ENCODE data around the gene KIFAP3.

Gene KIFAP3

DNA sequence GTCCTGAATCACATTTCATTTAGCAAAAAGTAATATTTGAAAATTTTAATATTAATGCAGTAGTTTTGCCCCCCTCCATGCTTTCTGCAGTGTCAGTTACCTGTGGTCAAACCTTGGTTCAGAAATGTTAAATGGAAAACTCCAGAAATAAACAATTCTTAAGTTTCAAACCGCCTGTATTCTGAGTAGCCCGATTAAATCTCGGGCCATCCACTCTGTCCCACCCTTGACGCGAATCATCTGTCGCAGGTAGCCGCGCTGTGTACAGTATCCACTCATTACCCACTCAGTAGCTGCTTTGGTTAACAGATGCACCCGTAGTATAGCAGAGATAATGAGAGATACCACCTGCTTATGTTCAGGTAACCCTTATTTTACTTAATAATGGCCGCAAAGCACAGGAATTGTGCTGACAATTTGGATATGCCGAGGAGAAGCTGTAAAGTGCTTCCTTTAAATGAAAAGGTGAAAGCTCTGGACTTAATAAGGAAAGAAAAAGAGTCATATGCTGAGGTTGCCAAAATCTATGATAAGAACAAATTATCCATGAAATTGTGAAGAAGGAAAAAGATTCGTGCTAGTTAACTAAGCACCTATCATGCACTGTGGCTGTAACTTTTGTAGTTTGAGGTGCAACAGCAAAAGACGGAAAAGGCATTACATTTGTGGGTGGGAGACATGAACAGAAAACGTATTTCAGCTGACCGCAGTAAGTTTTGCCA is 179.9 kb downstream of the KIFAP3 start:
- TF ChIP-seq POLR2AphosphoS5 (IDR thresholded peaks at IDR 0.05; ENCODE audit: borderline replicate concordance, low read depth, low read length) (peak; percentile 85), FOXP2 (optimal IDR thresholded peaks at IDR 0.05; ENCODE audit: control extremely low read depth, extremely low read length, insufficient read depth) (no peak)
- H3K27ac ChIP-seq, result 0 out of 2 replicates have a peak overlapping the region, but pooled peaks have one; percentile 27
- H3K36me3 ChIP-seq (ENCODE audit: insufficient read depth, low read length), result no peaks in the 10 kb centered on the region
- H3K4me3 ChIP-seq, result peak overlapping the region; percentile 84
- peak overlapping the region; percentile 92 for H3K9ac ChIP-seq (ENCODE audit: insufficient read length)
- DNase-seq (ENCODE audit: low read depth, low spot score), result no peak
- no peaks in the 10 kb centered on the region for H3K9me3 ChIP-seq (ENCODE audit: low read depth, low read length)

DNA sequence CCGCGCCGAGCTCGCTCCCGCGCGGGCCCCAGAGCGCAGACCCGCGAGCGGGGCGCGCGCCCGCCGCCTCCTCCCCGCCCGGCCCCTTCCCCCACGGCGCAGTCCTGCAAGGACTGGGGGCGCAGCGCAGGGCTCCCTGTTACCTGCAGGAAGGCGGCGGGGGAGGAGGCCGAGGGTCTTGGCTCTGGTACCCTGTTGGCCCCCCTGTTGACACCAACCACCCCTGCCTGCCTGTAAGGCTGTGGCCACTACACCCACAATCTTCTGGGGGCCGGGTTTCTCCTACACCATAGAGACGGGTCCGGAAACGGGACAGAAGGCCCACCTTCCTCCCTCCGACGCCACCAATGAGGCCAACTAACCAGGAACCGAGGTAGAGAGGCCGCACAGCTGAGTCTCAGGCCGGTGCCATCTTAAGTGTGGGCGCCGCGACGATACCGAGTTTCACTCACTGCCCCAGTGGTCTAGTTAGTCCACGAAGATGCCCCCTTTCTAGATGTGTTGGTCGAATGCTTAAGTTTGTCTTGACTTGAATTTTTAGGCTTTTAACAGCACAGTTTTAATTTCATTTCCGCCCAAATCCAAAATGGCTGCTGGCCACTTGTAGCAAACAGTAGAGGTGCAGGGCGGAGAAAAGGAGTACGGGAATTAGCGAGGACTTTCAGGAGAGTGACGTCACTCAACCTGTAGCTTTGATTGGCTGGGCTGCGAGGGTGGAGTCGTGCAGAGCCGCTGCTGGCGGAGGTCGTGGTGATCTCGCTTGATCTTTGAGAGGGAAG is 180.7 kb downstream of the KIFAP3 start, which contains the start of gene SCYL3:
Gene SCYL3 (minus strand): TSS at position 252 of the 779 bp plus-strand sequence. CDS start 5,056 bp downstream, outside the sequence.
- H3K9me3 ChIP-seq (ENCODE audit: low read depth, low read length), result no peaks in the 10 kb centered on the region
- peak within 1 kb of the TSS; percentile 96 for H3K27ac ChIP-seq
- H3K36me3 ChIP-seq (ENCODE audit: insufficient read depth, low read length), result no peaks in the 10 kb centered on the region
- TF ChIP-seq EZH2 (IDR thresholded peaks at IDR 0.05) (no peak), POLR2AphosphoS5 (IDR thresholded peaks at IDR 0.05; ENCODE audit: borderline replicate concordance, low read depth, low read length) (peak; percentile 72), FOXP2 (optimal IDR thresholded peaks at IDR 0.05; ENCODE audit: control extremely low read depth, extremely low read length, insufficient read depth) (peak; percentile 78)
- peak within 1 kb of the TSS; percentile 84 for H3K4me3 ChIP-seq
- peak; percentile 97 for DNase-seq (ENCODE audit: low read depth, low spot score)
- H3K9ac ChIP-seq (ENCODE audit: insufficient read length), result peak within 1 kb of the TSS; percentile 92

DNA sequence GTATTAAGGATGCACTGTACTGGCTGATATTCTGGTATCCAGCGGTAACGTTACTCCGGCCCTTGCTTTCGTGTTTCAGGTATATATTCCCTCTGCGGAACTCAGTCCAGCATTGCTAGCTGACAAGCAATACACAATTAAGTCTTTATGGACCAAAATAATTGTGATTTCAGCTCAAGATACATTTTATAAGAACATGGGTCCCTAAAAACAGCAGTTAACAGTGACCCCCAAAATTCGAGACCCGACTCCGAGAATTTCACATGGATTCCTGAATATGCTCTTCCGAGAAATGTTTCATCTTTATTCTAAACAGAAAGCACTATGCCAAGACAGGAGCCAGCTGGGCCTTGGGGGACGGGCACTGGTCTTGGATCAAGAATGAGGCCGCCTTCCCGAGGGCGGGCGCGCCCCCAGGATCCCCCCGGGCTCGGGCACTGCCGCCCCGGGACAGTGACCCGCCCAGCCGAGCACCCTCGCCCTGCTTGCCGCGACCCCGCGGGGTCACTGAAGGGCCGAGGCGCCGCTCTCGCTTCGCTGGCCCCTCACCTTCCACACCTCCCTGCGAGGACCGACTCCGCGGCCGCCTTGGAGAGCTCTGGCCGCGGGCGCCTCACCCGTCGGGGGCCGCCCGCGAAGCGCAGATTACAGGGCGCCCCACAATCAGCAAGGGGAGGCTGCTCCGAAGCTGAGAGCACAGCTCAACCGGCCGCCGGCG is 181.4 kb downstream of the KIFAP3 start:
- DNase-seq (ENCODE audit: low read depth, low spot score), result no peak
- Histone ChIP-seq H3K9ac (ENCODE audit: insufficient read length) (peak overlapping the region; percentile 92), H3K9me3 (ENCODE audit: low read depth, low read length) (no peaks in the 10 kb centered on the region), H3K36me3 (ENCODE audit: insufficient read depth, low read length) (no peaks in the 10 kb centered on the region), H3K4me3 (peak overlapping the region; percentile 84), H3K27ac (no peak overlapping the region)
- no peak for TF ChIP-seq EZH2 (IDR thresholded peaks at IDR 0.05)
- no peak for TF ChIP-seq FOXP2 (optimal IDR thresholded peaks at IDR 0.05; ENCODE audit: control extremely low read depth, extremely low read length, insufficient read depth)
- TF ChIP-seq POLR2AphosphoS5 (IDR thresholded peaks at IDR 0.05; ENCODE audit: borderline replicate concordance, low read depth, low read length), result no peak

DNA sequence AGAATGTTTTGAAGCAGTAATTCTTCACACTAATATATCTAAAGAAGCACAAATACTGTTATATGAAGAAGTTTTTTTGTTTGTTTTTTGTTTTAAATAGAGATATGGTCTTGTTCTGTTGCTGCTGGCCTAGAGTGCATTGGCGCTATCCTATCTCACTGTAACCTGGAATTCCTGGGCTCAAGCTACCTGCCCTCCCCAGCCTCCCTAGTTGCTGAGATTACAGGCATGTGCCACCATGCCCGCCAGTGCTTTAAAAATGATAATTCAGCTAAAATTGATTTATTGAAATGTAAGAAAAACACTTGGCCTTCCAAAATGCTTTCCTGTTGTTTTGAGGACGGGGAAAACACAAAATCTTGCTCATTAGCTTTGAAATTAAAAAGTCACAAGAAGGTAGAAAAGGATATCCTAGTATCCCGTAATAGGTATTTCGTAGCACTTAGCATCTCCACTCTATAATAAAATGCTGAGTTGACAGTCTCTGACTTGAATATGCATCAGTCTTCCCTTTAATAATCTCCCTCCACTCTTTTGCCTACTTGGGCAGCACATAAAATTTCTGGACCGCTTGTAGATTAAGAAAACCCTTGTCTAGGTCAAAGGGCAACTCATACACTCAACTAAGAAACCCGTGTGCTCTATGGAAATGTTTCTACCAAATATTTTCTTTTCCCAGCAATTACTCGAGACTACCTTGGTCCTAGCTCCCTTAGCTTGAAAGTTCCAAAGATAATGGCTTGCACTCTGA is 182.1 kb downstream of the KIFAP3 start:
- Histone ChIP-seq H3K9ac (ENCODE audit: insufficient read length) (peak overlapping the region; percentile 92), H3K36me3 (ENCODE audit: insufficient read depth, low read length) (no peaks in the 10 kb centered on the region), H3K4me3 (peak overlapping the region; percentile 84), H3K27ac (no peak overlapping the region), H3K9me3 (ENCODE audit: low read depth, low read length) (no peaks in the 10 kb centered on the region)
- TF ChIP-seq FOXP2 (optimal IDR thresholded peaks at IDR 0.05; ENCODE audit: control extremely low read depth, extremely low read length, insufficient read depth), result no peak
- no peak for TF ChIP-seq POLR2AphosphoS5 (IDR thresholded peaks at IDR 0.05; ENCODE audit: borderline replicate concordance, low read depth, low read length)
- TF ChIP-seq EZH2 (IDR thresholded peaks at IDR 0.05), result no peak
- no peak for DNase-seq (ENCODE audit: low read depth, low spot score)

DNA sequence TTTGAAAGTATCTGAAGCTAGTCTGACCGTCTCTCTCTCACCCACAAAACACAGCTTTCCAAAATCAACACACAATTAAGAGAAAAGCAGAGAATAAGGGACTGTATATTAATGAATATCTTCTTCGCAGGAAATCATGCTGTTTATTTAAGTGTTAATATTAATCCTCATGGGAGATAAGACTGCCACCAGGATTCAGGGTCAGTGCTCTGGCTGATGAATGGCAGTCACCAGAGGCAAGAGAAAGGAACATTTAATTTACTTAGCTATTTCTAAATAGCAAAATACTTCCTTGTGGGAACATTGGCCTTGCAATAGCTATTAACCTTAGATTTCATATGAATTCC is 183.0 kb downstream of the KIFAP3 start:
- Histone ChIP-seq H3K9me3 (ENCODE audit: low read depth, low read length) (no peaks in the 10 kb centered on the region), H3K9ac (ENCODE audit: insufficient read length) (no peak overlapping the region), H3K4me3 (no peak overlapping the region), H3K27ac (no peak overlapping the region), H3K36me3 (ENCODE audit: insufficient read depth, low read length) (no peaks in the 10 kb centered on the region)
- TF ChIP-seq EZH2 (IDR thresholded peaks at IDR 0.05), result no peak
- TF ChIP-seq POLR2AphosphoS5 (IDR thresholded peaks at IDR 0.05; ENCODE audit: borderline replicate concordance, low read depth, low read length), result no peak
- TF ChIP-seq FOXP2 (optimal IDR thresholded peaks at IDR 0.05; ENCODE audit: control extremely low read depth, extremely low read length, insufficient read depth), result no peak
- no peak for DNase-seq (ENCODE audit: low read depth, low spot score)

- no peak overlapping the region for H3K27ac ChIP-seq
- no peaks in the 10 kb centered on the region for H3K9me3 ChIP-seq (ENCODE audit: low read depth, low read length)
- no peaks in the 10 kb centered on the region; the same call in 1 of the 2 replicates for H3K36me3 ChIP-seq (ENCODE audit: insufficient read depth, low read length)
- no peak for TF ChIP-seq POLR2AphosphoS5 (IDR thresholded peaks at IDR 0.05; ENCODE audit: borderline replicate concordance, low read depth, low read length)
- TF ChIP-seq FOXP2 (optimal IDR thresholded peaks at IDR 0.05; ENCODE audit: control extremely low read depth, extremely low read length, insufficient read depth), result no peak
- TF ChIP-seq EZH2 (IDR thresholded peaks at IDR 0.05), result no peak
- no peak overlapping the region for H3K4me3 ChIP-seq
- no peak for DNase-seq (ENCODE audit: low read depth, low spot score)
- no peak overlapping the region for H3K9ac ChIP-seq (ENCODE audit: insufficient read length)
Observed at GRCh38 chr1:169890761-169891538, 183.5 kb downstream of the KIFAP3 start.

DNA sequence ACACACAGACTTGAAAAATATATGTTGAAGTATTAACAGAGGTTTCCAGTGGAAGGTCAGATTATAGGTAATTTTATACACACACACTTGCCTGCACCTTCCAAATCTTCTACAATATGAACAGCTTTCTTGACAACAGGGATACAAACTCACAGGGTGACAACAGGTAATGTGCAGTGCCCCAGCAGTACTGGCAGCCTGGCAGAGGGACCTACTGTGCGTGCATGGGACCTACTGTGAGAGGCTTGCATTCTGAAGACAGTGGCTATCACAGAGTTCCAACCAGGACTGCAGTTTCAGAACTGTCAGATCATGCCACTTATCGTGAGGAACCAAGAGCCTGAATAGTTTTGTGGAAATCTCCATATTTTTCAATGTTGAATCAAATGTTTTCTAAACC is 184.6 kb downstream of the KIFAP3 start:
- H3K9me3 ChIP-seq (ENCODE audit: low read depth, low read length), result no peaks in the 10 kb centered on the region
- no peaks in the 10 kb centered on the region; the same call in 1 of the 2 replicates for H3K36me3 ChIP-seq (ENCODE audit: insufficient read depth, low read length)
- no peak for TF ChIP-seq POLR2AphosphoS5 (IDR thresholded peaks at IDR 0.05; ENCODE audit: borderline replicate concordance, low read depth, low read length)
- no peak for TF ChIP-seq FOXP2 (optimal IDR thresholded peaks at IDR 0.05; ENCODE audit: control extremely low read depth, extremely low read length, insufficient read depth)
- TF ChIP-seq EZH2 (IDR thresholded peaks at IDR 0.05), result no peak
- H3K9ac ChIP-seq (ENCODE audit: insufficient read length), result no peak overlapping the region
- no peak overlapping the region for H3K4me3 ChIP-seq
- DNase-seq (ENCODE audit: low read depth, low spot score), result no peak
- no peak overlapping the region for H3K27ac ChIP-seq
